ENCODE data around the gene TMEM145. TPM values are rescaled to one million over a fixed set of nuclear protein-coding genes. Genes with fewer than 3 reads are reported as not detected.

Gene TMEM145
- total and polyA plus RNA-seq, 4 experiments from 2014 or later: not detected

DNA sequence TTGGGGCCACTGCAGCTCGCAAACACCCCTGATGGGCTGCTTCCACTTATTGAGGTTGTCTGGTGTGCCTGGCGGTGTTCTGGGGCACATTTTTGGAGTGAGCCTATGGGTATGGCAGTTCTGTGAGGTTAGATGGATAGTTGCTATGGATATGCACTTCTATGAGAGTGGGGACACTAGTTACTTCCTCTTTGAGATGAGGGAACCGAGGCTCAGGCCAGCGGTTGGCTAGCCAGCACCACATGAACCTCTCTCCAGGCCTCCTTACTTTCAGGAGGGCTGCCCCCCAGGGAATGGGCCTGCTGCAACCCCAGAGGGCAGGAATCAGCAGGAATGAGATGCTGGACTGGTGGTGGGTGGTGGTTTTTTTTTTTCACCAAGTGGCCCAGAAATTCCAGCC lies 24.7 kb upstream of the TMEM145 start:
- H3K9me3 ChIP-seq (ENCODE audit: control insufficient read depth in 1 of 2, low read length in 2 of 2): no peaks in the 10 kb centered on the region
- peaks cover 43% of the 10 kb centered on the region for H3K36me3 ChIP-seq (ENCODE audit: insufficient read depth, low read length)
- no peak overlapping the region for H3K27ac ChIP-seq (ENCODE audit: low read depth, low read length)
- Mint-ChIP-seq H3K27ac (peak overlapping the region in 3 of 7 donors; percentile 6 to 84 (median 75)), H3K36me3 (peaks cover 9 to 45% of the 10 kb centered on the region in 2 donors), H3K27me3 (no peaks in the 10 kb centered on the region), H3K4me3 (no peak overlapping the region), H3K9me3 (no peaks in the 10 kb centered on the region), H3K4me1 (peaks cover 16 to 29% (median 22%) of the 10 kb centered on the region in 4 donors)
- intact Hi-C loops (cut with micrococcal nuclease): no loop called here
- POLR2A ChIA-PET (ENCODE audit: partially characterized antibody): interaction anchor here (1.1 to 1.3 kb wide), 2 partner anchors 9 to 19 kb away, joined by 3 read pairs; partner anchors contain the start of gene CIC
- no peak overlapping the region for H3K4me3 ChIP-seq (ENCODE audit: low read length in 2 of 2)
- peak in 1 of 5 donors; percentile 31 for DNase-seq
- CTCF ChIA-PET (ENCODE audit: partially characterized antibody): interaction anchor here (0.8 to 1.4 kb wide), 5 partner anchors 8 to 180 kb away, joined by 3 to 6 read pairs (median 4); no protein-coding TSS in a partner anchor
- no peaks in the 10 kb centered on the region for H3K27me3 ChIP-seq (ENCODE audit: insufficient read depth, low read length)
- peaks cover 26% of the 10 kb centered on the region for H3K4me1 ChIP-seq (ENCODE audit: insufficient read depth, low read length)

DNA sequence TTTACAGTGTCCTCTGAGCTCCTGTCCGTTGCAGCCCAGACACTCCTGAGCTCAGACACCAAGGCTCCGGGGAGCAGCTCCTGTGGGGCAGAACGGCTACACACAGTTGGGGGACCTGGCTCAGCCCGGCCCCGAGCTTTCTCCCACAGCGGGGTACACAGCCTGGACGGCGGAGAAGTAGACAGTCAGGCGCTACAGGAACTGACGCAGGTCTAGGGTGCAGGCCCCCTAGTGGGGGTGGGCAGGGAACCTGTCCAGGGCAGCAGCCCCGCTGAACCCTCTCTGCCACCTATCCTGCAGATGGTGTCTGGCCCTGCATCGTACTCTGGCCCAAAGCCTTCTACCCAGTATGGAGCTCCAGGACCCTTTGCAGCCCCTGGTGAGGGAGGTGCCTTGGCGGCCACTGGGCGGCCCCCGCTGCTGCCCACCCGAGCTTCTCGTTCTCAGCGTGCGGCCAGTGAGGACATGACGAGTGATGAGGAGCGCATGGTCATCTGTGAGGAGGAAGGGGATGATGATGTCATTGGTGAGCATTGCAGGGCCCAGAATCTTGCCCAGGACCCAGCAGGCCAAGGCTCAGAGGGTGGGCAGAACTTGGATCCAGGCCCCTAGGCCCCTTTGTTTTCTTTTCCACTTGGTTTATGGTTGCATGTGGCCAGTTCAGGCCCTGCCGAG lies 24.1 kb upstream of the TMEM145 start:
- H3K27me3 Mint-ChIP-seq: no peaks in the 10 kb centered on the region
- peaks cover 43% of the 10 kb centered on the region for H3K36me3 ChIP-seq (ENCODE audit: insufficient read depth, low read length)
- H3K9me3 Mint-ChIP-seq: no peaks in the 10 kb centered on the region
- no peaks in the 10 kb centered on the region for H3K27me3 ChIP-seq (ENCODE audit: insufficient read depth, low read length)
- H3K27ac ChIP-seq (ENCODE audit: low read depth, low read length): no peak overlapping the region
- H3K27ac Mint-ChIP-seq: peak overlapping the region in 1 of 7 donors; percentile 75
- peaks cover 9 to 51% of the 10 kb centered on the region in 2 donors for H3K36me3 Mint-ChIP-seq
- H3K4me3 ChIP-seq (ENCODE audit: low read length in 2 of 2): no peak overlapping the region
- H3K9me3 ChIP-seq (ENCODE audit: control insufficient read depth in 1 of 2, low read length in 2 of 2): no peaks in the 10 kb centered on the region
- peak in 1 of 5 donors; percentile 26 for DNase-seq
- CTCF ChIA-PET (ENCODE audit: partially characterized antibody): interaction anchor here (0.8 to 1.4 kb wide), 4 partner anchors 9 to 180 kb away, joined by 3 to 6 read pairs (median 4); no protein-coding TSS in a partner anchor
- intact Hi-C loops (cut with micrococcal nuclease): no loop called here
- no peak overlapping the region for H3K4me3 Mint-ChIP-seq
- H3K4me1 ChIP-seq (ENCODE audit: insufficient read depth, low read length): peaks cover 26% of the 10 kb centered on the region
- H3K4me1 Mint-ChIP-seq: peaks cover 16 to 29% (median 22%) of the 10 kb centered on the region in 4 donors
- POLR2A ChIA-PET (ENCODE audit: partially characterized antibody): interaction anchor here (1.1 to 1.3 kb wide), 2 partner anchors 10 to 20 kb away, joined by 3 read pairs; partner anchors contain the start of gene CIC

DNA sequence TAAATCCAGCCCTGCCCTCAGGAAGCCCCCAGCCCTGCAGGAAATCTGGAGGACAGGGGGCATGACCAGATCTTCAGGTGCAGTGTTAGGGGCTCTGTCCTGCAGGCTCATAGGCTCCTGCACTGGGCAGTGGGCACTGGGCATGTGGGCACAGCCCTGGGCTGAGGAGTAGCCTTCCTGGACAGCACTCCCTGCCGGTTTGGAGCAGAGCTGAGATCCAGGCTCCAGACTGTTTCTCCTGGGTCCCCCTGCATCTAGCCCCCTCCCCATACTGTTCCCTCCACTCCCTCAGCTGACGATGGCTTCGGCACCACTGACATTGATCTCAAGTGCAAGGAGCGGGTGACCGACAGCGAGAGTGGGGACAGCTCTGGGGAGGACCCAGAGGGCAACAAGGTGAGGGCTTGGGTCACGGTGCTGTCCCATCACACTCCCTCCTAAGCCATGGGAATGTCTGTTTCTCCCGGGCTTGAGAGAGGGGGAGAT lies 23.5 kb upstream of the TMEM145 start:
- Histone ChIP-seq H3K4me3 (ENCODE audit: low read length in 2 of 2) (no peak overlapping the region), H3K4me1 (ENCODE audit: insufficient read depth, low read length) (peaks cover 25% of the 10 kb centered on the region), H3K9me3 (ENCODE audit: control insufficient read depth in 1 of 2, low read length in 2 of 2) (no peaks in the 10 kb centered on the region), H3K27ac (ENCODE audit: low read depth, low read length) (no peak overlapping the region), H3K27me3 (ENCODE audit: insufficient read depth, low read length) (no peaks in the 10 kb centered on the region), H3K36me3 (ENCODE audit: insufficient read depth, low read length) (peaks cover 43% of the 10 kb centered on the region)
- Mint-ChIP-seq H3K4me3 (no peak overlapping the region), H3K9me3 (no peaks in the 10 kb centered on the region), H3K36me3 (peaks cover 9 to 55% of the 10 kb centered on the region in 2 donors), H3K27me3 (no peaks in the 10 kb centered on the region), H3K4me1 (peaks cover 16 to 28% (median 22%) of the 10 kb centered on the region in 4 donors), H3K27ac (peak overlapping the region in 1 of 7 donors; percentile 75)
- DNase-seq: peak in 1 of 5 donors; percentile 19
- intact Hi-C loops (cut with micrococcal nuclease): no loop called here
- ChIA-PET CTCF (ENCODE audit: partially characterized antibody) (interaction anchor here (0.7 to 1.4 kb wide), 3 partner anchors 49 to 185 kb away, joined by 3 read pairs; no protein-coding TSS in a partner anchor), POLR2A (ENCODE audit: partially characterized antibody) (no interaction called here)

DNA sequence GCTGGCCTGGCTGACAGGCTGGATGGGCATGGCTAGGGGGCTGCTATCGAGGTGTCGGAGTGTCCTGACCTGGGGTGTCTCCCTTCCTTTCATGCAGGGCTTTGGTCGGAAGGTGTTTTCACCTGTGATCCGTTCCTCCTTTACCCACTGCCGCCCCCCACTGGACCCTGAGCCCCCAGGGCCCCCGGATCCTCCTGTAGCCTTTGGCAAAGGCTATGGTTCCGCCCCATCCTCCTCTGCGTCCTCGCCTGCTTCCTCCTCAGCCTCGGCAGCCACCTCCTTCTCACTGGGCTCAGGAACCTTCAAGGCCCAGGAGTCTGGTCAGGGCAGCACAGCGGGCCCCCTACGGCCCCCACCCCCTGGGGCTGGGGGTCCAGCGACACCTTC lies 23.0 kb upstream of the TMEM145 start:
- Histone ChIP-seq H3K9me3 (ENCODE audit: control insufficient read depth in 1 of 2, low read length in 2 of 2) (no peaks in the 10 kb centered on the region), H3K4me3 (ENCODE audit: low read length in 2 of 2) (no peak overlapping the region), H3K4me1 (ENCODE audit: insufficient read depth, low read length) (peaks cover 20% of the 10 kb centered on the region), H3K27me3 (ENCODE audit: insufficient read depth, low read length) (no peaks in the 10 kb centered on the region), H3K27ac (ENCODE audit: low read depth, low read length) (no peak overlapping the region), H3K36me3 (ENCODE audit: insufficient read depth, low read length) (peaks cover 43% of the 10 kb centered on the region)
- CTCF ChIA-PET (ENCODE audit: partially characterized antibody): interaction anchor here (0.7 to 1.0 kb wide), 2 partner anchors 49 to 185 kb away, joined by 3 read pairs; no protein-coding TSS in a partner anchor
- no peak for DNase-seq
- Mint-ChIP-seq H3K4me3 (no peak overlapping the region), H3K27ac (no peak overlapping the region), H3K36me3 (peaks cover 9 to 51% of the 10 kb centered on the region in 2 donors), H3K27me3 (no peaks in the 10 kb centered on the region), H3K9me3 (no peaks in the 10 kb centered on the region), H3K4me1 (peaks cover 11 to 23% (median 17%) of the 10 kb centered on the region in 4 donors)
- intact Hi-C loops (cut with micrococcal nuclease): no loop called here
- POLR2A ChIA-PET (ENCODE audit: partially characterized antibody): no interaction called here

DNA sequence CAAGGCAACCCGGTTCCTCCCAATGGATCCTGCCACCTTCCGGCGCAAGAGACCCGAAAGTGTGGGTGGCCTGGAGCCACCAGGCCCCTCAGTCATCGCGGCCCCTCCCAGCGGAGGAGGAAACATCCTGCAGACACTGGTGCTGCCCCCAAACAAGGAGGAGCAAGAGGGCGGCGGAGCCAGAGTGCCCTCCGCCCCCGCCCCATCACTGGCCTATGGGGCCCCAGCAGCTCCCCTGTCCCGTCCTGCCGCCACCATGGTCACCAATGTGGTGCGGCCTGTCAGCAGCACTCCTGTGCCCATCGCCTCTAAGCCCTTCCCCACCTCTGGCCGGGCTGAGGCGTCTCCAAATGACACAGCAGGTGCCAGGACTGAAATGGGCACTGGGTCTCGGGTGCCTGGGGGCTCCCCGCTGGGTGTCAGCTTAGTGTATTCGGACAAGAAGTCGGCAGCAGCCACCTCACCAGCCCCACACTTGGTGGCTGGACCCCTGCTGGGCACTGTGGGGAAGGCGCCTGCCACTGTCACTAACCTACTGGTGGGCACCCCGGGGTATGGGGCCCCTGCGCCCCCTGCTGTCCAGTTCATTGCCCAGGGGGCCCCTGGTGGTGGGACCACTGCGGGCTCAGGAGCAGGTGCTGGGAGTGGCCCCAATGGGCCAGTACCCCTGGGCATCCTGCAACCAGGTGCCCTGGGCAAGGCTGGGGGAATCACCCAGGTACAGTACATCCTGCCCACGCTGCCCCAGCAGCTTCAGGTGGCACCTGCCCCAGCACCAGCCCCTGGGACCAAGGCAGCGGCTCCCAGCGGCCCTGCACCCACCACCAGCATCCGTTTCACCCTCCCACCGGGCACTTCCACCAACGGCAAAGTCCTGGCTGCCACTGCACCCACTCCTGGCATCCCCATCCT lies 22.3 kb upstream of the TMEM145 start:
- Mint-ChIP-seq H3K27ac (no peak overlapping the region), H3K4me3 (peak overlapping the region in 1 of 8 donors; percentile 20), H3K36me3 (peaks cover 9 to 55% of the 10 kb centered on the region in 2 donors), H3K9me3 (no peaks in the 10 kb centered on the region), H3K27me3 (no peaks in the 10 kb centered on the region), H3K4me1 (peaks cover 8 to 19% (median 12%) of the 10 kb centered on the region in 4 donors)
- no peak overlapping the region for H3K4me3 ChIP-seq (ENCODE audit: low read length in 2 of 2)
- no peaks in the 10 kb centered on the region for H3K9me3 ChIP-seq (ENCODE audit: control insufficient read depth in 1 of 2, low read length in 2 of 2)
- H3K36me3 ChIP-seq (ENCODE audit: insufficient read depth, low read length): peaks cover 43% of the 10 kb centered on the region
- no peak overlapping the region for H3K27ac ChIP-seq (ENCODE audit: low read depth, low read length)
- no peaks in the 10 kb centered on the region for H3K27me3 ChIP-seq (ENCODE audit: insufficient read depth, low read length)
- ChIA-PET CTCF (ENCODE audit: partially characterized antibody) (interaction anchor here (0.7 to 1.0 kb wide), 2 partner anchors 50 to 186 kb away, joined by 3 read pairs; no protein-coding TSS in a partner anchor), POLR2A (ENCODE audit: partially characterized antibody) (no interaction called here)
- DNase-seq: peak; percentile 43 to 61 (median 48)
- intact Hi-C loops (cut with micrococcal nuclease): no loop called here
- peaks cover 14% of the 10 kb centered on the region for H3K4me1 ChIP-seq (ENCODE audit: insufficient read depth, low read length)

DNA sequence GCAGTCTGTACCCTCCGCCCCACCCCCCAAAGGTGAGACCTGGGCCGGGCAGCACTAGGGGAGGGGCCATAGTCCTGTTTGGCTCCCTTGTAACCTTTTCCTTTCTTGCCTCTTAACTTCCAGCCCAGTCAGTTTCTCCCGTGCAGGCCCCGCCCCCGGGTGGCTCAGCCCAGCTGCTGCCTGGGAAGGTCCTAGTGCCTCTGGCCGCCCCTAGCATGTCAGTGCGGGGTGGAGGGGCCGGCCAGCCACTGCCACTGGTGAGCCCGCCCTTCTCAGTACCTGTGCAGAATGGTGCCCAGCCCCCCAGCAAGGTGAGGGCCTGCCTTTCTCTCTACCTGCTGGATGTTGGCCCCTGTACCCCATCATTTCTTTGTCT lies 21.7 kb upstream of the TMEM145 start:
- DNase-seq: peak in 1 of 5 donors; percentile 39
- H3K27ac Mint-ChIP-seq: peak overlapping the region in 4 of 7 donors; percentile 43 to 84 (median 67)

More for the DNA sequence above, 21.7 kb upstream of the TMEM145 start:
- Mint-ChIP-seq H3K9me3 (no peaks in the 10 kb centered on the region), H3K4me3 (peak overlapping the region in 1 of 8 donors; percentile 8), H3K27me3 (no peaks in the 10 kb centered on the region), H3K4me1 (peaks cover 3 to 19% (median 10%) of the 10 kb centered on the region in 4 donors), H3K36me3 (peaks cover 9 to 54% of the 10 kb centered on the region in 2 donors)
- H3K9me3 ChIP-seq (ENCODE audit: control insufficient read depth in 1 of 2, low read length in 2 of 2): no peaks in the 10 kb centered on the region
- H3K27ac ChIP-seq (ENCODE audit: low read depth, low read length): no peak overlapping the region
- POLR2A ChIA-PET (ENCODE audit: partially characterized antibody): interaction anchor here (1.0 kb wide), 1 partner anchor 9 kb away, joined by 3 read pairs; no protein-coding TSS in a partner anchor
- H3K4me1 ChIP-seq (ENCODE audit: insufficient read depth, low read length): peaks cover 8% of the 10 kb centered on the region
- intact Hi-C loops (cut with micrococcal nuclease): no loop called here
- H3K36me3 ChIP-seq (ENCODE audit: insufficient read depth, low read length): peaks cover 43% of the 10 kb centered on the region
- CTCF ChIA-PET (ENCODE audit: partially characterized antibody): no interaction called here
- H3K4me3 ChIP-seq (ENCODE audit: low read length in 2 of 2): no peak overlapping the region
- H3K27me3 ChIP-seq (ENCODE audit: insufficient read depth, low read length): no peaks in the 10 kb centered on the region
